Muscle of back (tissue), 11 donors: Measurements from ENCODE around the gene ATP1B3. TPM values are rescaled to one million over a fixed set of nuclear protein-coding genes. Genes with fewer than 3 reads are reported as not detected.
"Not testable (repeated sequence)": the region's sequence is repeated elsewhere in the genome, so short reads cannot be mapped to it uniquely, and the experiment has no call there.

Source experiments
- DNase-seq, 3 donors: peaks; one replicate each; pipeline versions ENCODE4 v3.0.0 to v3.0.0-alpha.2; 2013
- polyA plus RNA-seq, 10 donors: library from polyadenylated mRNA; unstranded; fragments of 120-200 nt; gene quantifications; one replicate each; pipeline ENCODE4 v1.2.1, GENCODE V29; 2013; ENCODE audit not compliant: insufficient read length in 10 of 10

The ATP1B3 gene
- polyA plus RNA-seq, 10 donors = 62.6 to 130 (median 96.4) TPM

GRCh38 chr3:141900343-141900742 is 23.9 kb downstream of the ATP1B3 start:
- DNase-seq = no peak

- DNase-seq = no peak
These were observed 25.5 kb downstream of the ATP1B3 start for GRCh38 chr3:141901914-141902313.

GRCh38 chr3:141904203-141904602 is 27.8 kb downstream of the ATP1B3 start:
- DNase-seq = no peak

GRCh38 chr3:141905129-141905528 is 28.7 kb downstream of the ATP1B3 start:
- DNase-seq = no peak

GRCh38 chr3:141909408-141909807 is 33.0 kb downstream of the ATP1B3 start:
- DNase-seq = no peak

GRCh38 chr3:141909986-141910385 is 33.5 kb downstream of the ATP1B3 start:
- DNase-seq = not testable (repeated sequence)

- peak; percentile 10 to 44 (median 25) for DNase-seq
These were observed 36.8 kb downstream of the ATP1B3 start for GRCh38 chr3:141913150-141913811.

- no peak for DNase-seq
These were observed 37.9 kb downstream of the ATP1B3 start for GRCh38 chr3:141914311-141914710.

GRCh38 chr3:141915016-141915415 is 38.6 kb downstream of the ATP1B3 start:
- no peak for DNase-seq

- no peak for DNase-seq
These were observed 39.3 kb downstream of the ATP1B3 start for GRCh38 chr3:141915766-141916165.

- no peak for DNase-seq
These were observed 44.3 kb downstream of the ATP1B3 start for GRCh38 chr3:141920701-141921100.

GRCh38 chr3:141921316-141921715 is 44.9 kb downstream of the ATP1B3 start:
- DNase-seq = no peak

- DNase-seq = not testable (repeated sequence)
These were observed 49.2 kb downstream of the ATP1B3 start for GRCh38 chr3:141925677-141926076.

- no peak for DNase-seq
These were observed 50.5 kb downstream of the ATP1B3 start for GRCh38 chr3:141926929-141927328.

GRCh38 chr3:141928631-141929270 is 52.3 kb downstream of the ATP1B3 start:
- no peak for DNase-seq

- DNase-seq = no peak
These were observed 53.0 kb downstream of the ATP1B3 start for GRCh38 chr3:141929341-141929995.

GRCh38 chr3:141930801-141931200 is 54.4 kb downstream of the ATP1B3 start:
- no peak for DNase-seq

- peak in 1 of 3 donors; percentile 31 for DNase-seq
These were observed 57.2 kb downstream of the ATP1B3 start for GRCh38 chr3:141933421-141934300.

- DNase-seq = no peak
These were observed 57.9 kb downstream of the ATP1B3 start for GRCh38 chr3:141934354-141934753.

- no peak for DNase-seq
These were observed 61.6 kb downstream of the ATP1B3 start for GRCh38 chr3:141938011-141938500.

GRCh38 chr3:141939759-141940158 is 63.3 kb downstream of the ATP1B3 start:
- no peak for DNase-seq
